GM23338 (cell line): ENCODE results near the gene KLK13. TPM values are rescaled to one million over a fixed set of nuclear protein-coding genes. Genes with fewer than 3 reads are reported as not detected.

Source experiments
- ATAC-seq: fragments of 200-7000 bp; cut with Tn5 transposase; 3 replicates; pipeline ENCODE4 v1.9.1; 2020
- DNase-seq: peaks from one replicate; pipeline ENCODE4 v3.0.0-alpha.2; 2015; ENCODE audit warnings: low spot score
- H2AFZ ChIP-seq: fragments of 200-600 bp; sonication (generic); 2 replicates; pipeline ENCODE4 v1.8.0; 2016; ENCODE audit warnings: antibody characterized with exemption, mild to moderate bottlenecking, moderate library complexity
- H3F3A ChIP-seq: fragments of 200-600 bp; sonication (generic); replicated peaks from 2 replicates; pipeline ENCODE4 v1.8.0; 2017; ENCODE audit warnings: antibody characterized with exemption, mixed run types, low read depth
- H3K27ac ChIP-seq: fragments of 200-600 bp; sonication (generic); 2 replicates; pipeline ENCODE4 v1.6.1; 2016; ENCODE audit warnings: low read depth
- H3K27me3 ChIP-seq: fragments of 200-600 bp; sonication (generic); 2 replicates; pipeline ENCODE4 v1.8.0; 2016; ENCODE audit warnings: mild to moderate bottlenecking, mixed run types, moderate library complexity; ENCODE audit not compliant: insufficient read depth
- H3K36me3 ChIP-seq: fragments of 200-600 bp; sonication (generic); 2 replicates; pipeline ENCODE4 v1.8.0; 2016; ENCODE audit warnings: mild to moderate bottlenecking; ENCODE audit not compliant: insufficient read depth
- H3K4me1 ChIP-seq: fragments of 200-600 bp; sonication (generic); 2 replicates; pipeline ENCODE4 v1.8.0; 2016; ENCODE audit warnings: mild to moderate bottlenecking, moderate library complexity; ENCODE audit not compliant: insufficient read depth
- H3K4me2 ChIP-seq: fragments of 200-600 bp; sonication (generic); 2 replicates; pipeline ENCODE4 v1.7.1; 2017; ENCODE audit warnings: mixed run types
- H3K4me3 ChIP-seq: fragments of 200-600 bp; sonication (generic); 2 replicates; pipeline ENCODE4 v1.6.1; 2016; ENCODE audit warnings: mixed run types
- H3K79me2 ChIP-seq: fragments of 200-600 bp; sonication (generic); replicated peaks from 2 replicates; pipeline ENCODE4 v1.8.0; 2017; ENCODE audit warnings: mild to moderate bottlenecking; ENCODE audit not compliant: insufficient read depth
- H3K9me2 ChIP-seq: fragments of 200-600 bp; sonication (generic); 2 replicates; pipeline ENCODE4 v1.8.0; 2017; ENCODE audit not compliant: insufficient read depth
- H4K20me1 ChIP-seq: fragments of 200-600 bp; sonication (generic); replicated peaks from 2 replicates; pipeline ENCODE4 v1.8.0; 2017; ENCODE audit warnings: mild to moderate bottlenecking; ENCODE audit not compliant: insufficient read depth
- H3K27ac Mint-ChIP-seq: 2 replicates; pipeline ENCODE4 v1.8.0; 2020; ENCODE audit warnings: inconsistent platforms, mild to moderate bottlenecking, moderate library complexity, mixed read lengths
- H3K27me3 Mint-ChIP-seq: 3 replicates; pipeline ENCODE4 v1.8.0; 2022; ENCODE audit warnings: low read depth, mild to moderate bottlenecking, moderate library complexity, mixed read lengths, inconsistent platforms; ENCODE audit not compliant: insufficient read depth, poor library complexity
- H3K36me3 Mint-ChIP-seq: 3 replicates; pipeline ENCODE4 v1.8.0; 2021; ENCODE audit warnings: low read depth, mild to moderate bottlenecking, inconsistent platforms, moderate library complexity, mixed read lengths
- H3K4me1 Mint-ChIP-seq: 3 replicates; pipeline ENCODE4 v1.8.0; 2020; ENCODE audit warnings: mild to moderate bottlenecking, inconsistent platforms, mixed read lengths
- H3K4me3 Mint-ChIP-seq: 3 replicates; pipeline ENCODE4 v1.8.0; 2021; ENCODE audit warnings: moderate library complexity, mild to moderate bottlenecking, inconsistent platforms, mixed read lengths
- H3K9me3 Mint-ChIP-seq: 3 replicates; pipeline ENCODE4 v1.8.0; 2020; ENCODE audit warnings: moderate library complexity, mild to moderate bottlenecking, inconsistent platforms, mixed read lengths
- CREB1 ChIP-seq: fragments of 250-450 bp; sonication (Bioruptor Pico); IDR thresholded peaks from 2 replicates; pipeline ENCODE4 v1.5.0; 2020; ENCODE audit warnings: low read depth, mild to moderate bottlenecking, moderate library complexity
- EZH2phosphoT487 ChIP-seq: fragments of 200-600 bp; sonication (generic); IDR thresholded peaks from one replicate; pipeline ENCODE4 v1.8.1; 2018; ENCODE audit warnings: antibody characterized with exemption; ENCODE audit not compliant: unreplicated experiment
- STAT1 ChIP-seq: IDR thresholded peaks from one replicate; pipeline ENCODE4 v1.6.1; 2016; ENCODE audit warnings: antibody characterized with exemption; ENCODE audit not compliant: unreplicated experiment
- ZNF331 ChIP-seq: fragments of 250-450 bp; sonication (Bioruptor Pico); IDR thresholded peaks from 2 replicates; pipeline ENCODE4 v1.5.0; 2020; ENCODE audit warnings: low read depth, mild to moderate bottlenecking, moderate library complexity
- polyA plus RNA-seq: library from polyadenylated mRNA; unstranded; fragments of >200 nt; fragmentation: Nextera tagmentation; extraction: Ambion mirVana; gene quantifications from 2 replicates; pipeline ENCODE4 v1.2.1, GENCODE V29; 2016
- total RNA-seq: library from RNA; depleted of rRNA; stranded (reverse); fragments of >200 nt; shearing (Covaris generic); gene quantifications from 2 replicates; pipeline ENCODE4 v1.2.3, GENCODE V29; 2014
- TF ChIP-seq, protein P1 (sequence below): fragments of 250-450 bp; sonication (Bioruptor Pico); IDR thresholded peaks from 2 replicates; pipeline ENCODE4 v1.5.0; 2020; ENCODE audit warnings: mild to moderate bottlenecking, moderate library complexity
- TF ChIP-seq, protein P2 (sequence below): IDR thresholded peaks from 2 replicates; pipeline ENCODE4 v1.6.1; 2016; ENCODE audit warnings: antibody characterized with exemption

KLK13 gene
- total and polyA plus RNA-seq, 2 experiments from 2014 or later = 4.5 to 5.7 TPM

DNA sequence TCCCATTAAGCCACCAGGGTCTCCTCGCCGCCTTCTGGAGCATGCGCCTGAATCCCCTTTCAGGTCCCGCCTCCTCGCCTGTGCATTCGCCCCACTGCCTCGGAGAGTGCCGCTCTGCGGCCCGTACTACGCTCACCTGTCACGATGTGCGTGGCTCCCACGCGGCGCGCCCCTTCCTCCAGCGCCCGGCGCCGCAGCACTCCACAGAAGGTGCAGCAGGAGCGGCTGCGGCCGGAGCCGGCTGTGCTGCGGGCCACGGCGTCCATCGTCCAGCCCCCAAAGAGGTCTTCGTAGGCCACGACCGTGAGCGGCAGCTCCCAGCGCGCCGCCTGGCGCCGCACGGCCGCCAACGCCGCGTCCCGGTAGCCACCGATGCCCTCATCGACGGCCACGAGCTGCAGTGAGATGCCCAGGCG lies 39.0 kb upstream of the KLK13 start:
- TF ChIP-seq EZH2phosphoT487 (no peak), STAT1 (no peak), ZNF331 (CRISPR knock-in tag) (no peak), CREB1 (CRISPR knock-in tag) (no peak)
- TF ChIP-seq, protein P1, sequence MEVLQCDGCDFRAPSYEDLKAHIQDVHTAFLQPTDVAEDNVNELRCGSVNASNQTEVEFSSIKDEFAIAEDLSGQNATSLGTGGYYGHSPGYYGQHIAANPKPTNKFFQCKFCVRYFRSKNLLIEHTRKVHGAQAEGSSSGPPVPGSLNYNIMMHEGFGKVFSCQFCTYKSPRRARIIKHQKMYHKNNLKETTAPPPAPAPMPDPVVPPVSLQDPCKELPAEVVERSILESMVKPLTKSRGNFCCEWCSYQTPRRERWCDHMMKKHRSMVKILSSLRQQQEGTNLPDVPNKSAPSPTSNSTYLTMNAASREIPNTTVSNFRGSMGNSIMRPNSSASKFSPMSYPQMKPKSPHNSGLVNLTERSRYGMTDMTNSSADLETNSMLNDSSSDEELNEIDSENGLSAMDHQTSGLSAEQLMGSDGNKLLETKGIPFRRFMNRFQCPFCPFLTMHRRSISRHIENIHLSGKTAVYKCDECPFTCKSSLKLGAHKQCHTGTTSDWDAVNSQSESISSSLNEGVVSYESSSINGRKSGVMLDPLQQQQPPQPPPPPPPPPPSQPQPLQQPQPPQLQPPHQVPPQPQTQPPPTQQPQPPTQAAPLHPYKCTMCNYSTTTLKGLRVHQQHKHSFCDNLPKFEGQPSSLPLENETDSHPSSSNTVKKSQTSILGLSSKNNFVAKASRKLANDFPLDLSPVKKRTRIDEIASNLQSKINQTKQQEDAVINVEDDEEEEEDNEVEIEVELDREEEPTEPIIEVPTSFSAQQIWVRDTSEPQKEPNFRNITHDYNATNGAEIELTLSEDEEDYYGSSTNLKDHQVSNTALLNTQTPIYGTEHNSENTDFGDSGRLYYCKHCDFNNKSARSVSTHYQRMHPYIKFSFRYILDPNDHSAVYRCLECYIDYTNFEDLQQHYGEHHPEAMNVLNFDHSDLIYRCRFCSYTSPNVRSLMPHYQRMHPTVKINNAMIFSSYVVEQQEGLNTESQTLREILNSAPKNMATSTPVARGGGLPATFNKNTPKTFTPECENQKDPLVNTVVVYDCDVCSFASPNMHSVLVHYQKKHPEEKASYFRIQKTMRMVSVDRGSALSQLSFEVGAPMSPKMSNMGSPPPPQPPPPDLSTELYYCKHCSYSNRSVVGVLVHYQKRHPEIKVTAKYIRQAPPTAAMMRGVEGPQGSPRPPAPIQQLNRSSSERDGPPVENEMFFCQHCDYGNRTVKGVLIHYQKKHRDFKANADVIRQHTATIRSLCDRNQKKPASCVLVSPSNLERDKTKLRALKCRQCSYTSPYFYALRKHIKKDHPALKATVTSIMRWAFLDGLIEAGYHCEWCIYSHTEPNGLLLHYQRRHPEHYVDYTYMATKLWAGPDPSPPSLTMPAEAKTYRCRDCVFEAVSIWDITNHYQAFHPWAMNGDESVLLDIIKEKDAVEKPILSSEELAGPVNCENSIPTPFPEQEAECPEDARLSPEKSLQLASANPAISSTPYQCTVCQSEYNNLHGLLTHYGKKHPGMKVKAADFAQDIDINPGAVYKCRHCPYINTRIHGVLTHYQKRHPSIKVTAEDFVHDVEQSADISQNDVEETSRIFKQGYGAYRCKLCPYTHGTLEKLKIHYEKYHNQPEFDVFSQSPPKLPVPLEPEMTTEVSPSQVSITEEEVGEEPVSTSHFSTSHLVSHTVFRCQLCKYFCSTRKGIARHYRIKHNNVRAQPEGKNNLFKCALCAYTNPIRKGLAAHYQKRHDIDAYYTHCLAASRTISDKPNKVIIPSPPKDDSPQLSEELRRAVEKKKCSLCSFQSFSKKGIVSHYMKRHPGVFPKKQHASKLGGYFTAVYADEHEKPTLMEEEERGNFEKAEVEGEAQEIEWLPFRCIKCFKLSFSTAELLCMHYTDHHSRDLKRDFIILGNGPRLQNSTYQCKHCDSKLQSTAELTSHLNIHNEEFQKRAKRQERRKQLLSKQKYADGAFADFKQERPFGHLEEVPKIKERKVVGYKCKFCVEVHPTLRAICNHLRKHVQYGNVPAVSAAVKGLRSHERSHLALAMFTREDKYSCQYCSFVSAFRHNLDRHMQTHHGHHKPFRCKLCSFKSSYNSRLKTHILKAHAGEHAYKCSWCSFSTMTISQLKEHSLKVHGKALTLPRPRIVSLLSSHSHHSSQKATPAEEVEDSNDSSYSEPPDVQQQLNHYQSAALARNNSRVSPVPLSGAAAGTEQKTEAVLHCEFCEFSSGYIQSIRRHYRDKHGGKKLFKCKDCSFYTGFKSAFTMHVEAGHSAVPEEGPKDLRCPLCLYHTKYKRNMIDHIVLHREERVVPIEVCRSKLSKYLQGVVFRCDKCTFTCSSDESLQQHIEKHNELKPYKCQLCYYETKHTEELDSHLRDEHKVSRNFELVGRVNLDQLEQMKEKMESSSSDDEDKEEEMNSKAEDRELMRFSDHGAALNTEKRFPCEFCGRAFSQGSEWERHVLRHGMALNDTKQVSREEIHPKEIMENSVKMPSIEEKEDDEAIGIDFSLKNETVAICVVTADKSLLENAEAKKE = no peak
- TF ChIP-seq, protein P2, sequence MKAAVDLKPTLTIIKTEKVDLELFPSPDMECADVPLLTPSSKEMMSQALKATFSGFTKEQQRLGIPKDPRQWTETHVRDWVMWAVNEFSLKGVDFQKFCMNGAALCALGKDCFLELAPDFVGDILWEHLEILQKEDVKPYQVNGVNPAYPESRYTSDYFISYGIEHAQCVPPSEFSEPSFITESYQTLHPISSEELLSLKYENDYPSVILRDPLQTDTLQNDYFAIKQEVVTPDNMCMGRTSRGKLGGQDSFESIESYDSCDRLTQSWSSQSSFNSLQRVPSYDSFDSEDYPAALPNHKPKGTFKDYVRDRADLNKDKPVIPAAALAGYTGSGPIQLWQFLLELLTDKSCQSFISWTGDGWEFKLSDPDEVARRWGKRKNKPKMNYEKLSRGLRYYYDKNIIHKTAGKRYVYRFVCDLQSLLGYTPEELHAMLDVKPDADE = no peak
- peak; percentile 4 for ATAC-seq
- H3K4me3 ChIP-seq = no peak overlapping the region
- peaks cover 4% of the 10 kb centered on the region; the same call in 2 of the 3 replicates for H3K9me3 Mint-ChIP-seq
- peaks cover 7% of the 10 kb centered on the region; the same call in 1 of the 2 replicates for H4K20me1 ChIP-seq
- DNase-seq = peak; percentile 31
- no peak overlapping the region for H3K4me3 Mint-ChIP-seq
- peaks cover 20% of the 10 kb centered on the region for H3K36me3 Mint-ChIP-seq
- H3K27ac Mint-ChIP-seq = no peak overlapping the region
- H3K27me3 Mint-ChIP-seq = peaks cover 13% of the 10 kb centered on the region
- H3K27ac ChIP-seq = no peak overlapping the region
- H3K79me2 ChIP-seq = peaks cover 14% of the 10 kb centered on the region
- no peaks in the 10 kb centered on the region for H3K27me3 ChIP-seq
- H3K9me2 ChIP-seq = no peaks in the 10 kb centered on the region
- no peak overlapping the region for H2AFZ ChIP-seq
- H3F3A ChIP-seq = no peaks in the 10 kb centered on the region
- H3K4me1 ChIP-seq = peaks cover 15% of the 10 kb centered on the region; the same call in 1 of the 2 replicates
- H3K4me2 ChIP-seq = no peak overlapping the region
- H3K36me3 ChIP-seq = peaks cover 4% of the 10 kb centered on the region; the same call in 1 of the 2 replicates
- H3K4me1 Mint-ChIP-seq = peaks cover 5% of the 10 kb centered on the region
